Natural killer cell (primary cell): ENCODE data around the gene ALPL. TPM values are rescaled to one million over a fixed set of nuclear protein-coding genes. Genes with fewer than 3 reads are reported as not detected.

Experiments
- ATAC-seq, 3 donors: fragments of 150-1000 bp in 2 of 3; fragments of 200-7000 bp in 1 of 3; cut with Tn5 transposase; 1 replicate in 1 of 3; 2 replicates in 2 of 3; pipeline ENCODE4 v1.10.0; 2021; ENCODE audit warnings: mild to moderate bottlenecking in 2 of 3, moderate library complexity in 2 of 3
- DNase-seq, 2 donors: peaks; one replicate each; pipeline versions ENCODE4 v3.0.0 to v3.0.0-alpha.2; 2013 to 2021; ENCODE audit warnings: mixed read lengths in 1 of 2
- H3K27ac ChIP-seq: one replicate; pipeline ENCODE4 v1.5.1; 2013; ENCODE audit warnings: mild to moderate bottlenecking, low read length
- H3K27me3 ChIP-seq: one replicate; pipeline ENCODE4 v1.6.1; 2013; ENCODE audit warnings: low read length; ENCODE audit not compliant: control insufficient read depth, insufficient read depth
- H3K36me3 ChIP-seq: one replicate; pipeline ENCODE4 v1.6.1; 2013; ENCODE audit warnings: low read length; ENCODE audit not compliant: control insufficient read depth, insufficient read depth
- H3K4me1 ChIP-seq: one replicate; pipeline ENCODE4 v1.6.1; 2013; ENCODE audit warnings: low read length; ENCODE audit not compliant: control insufficient read depth, insufficient read depth
- H3K4me3 ChIP-seq: one replicate; pipeline ENCODE4 v1.5.1; 2013; ENCODE audit warnings: low read length
- H3K9me3 ChIP-seq: one replicate; pipeline ENCODE4 v1.6.1; 2013; ENCODE audit warnings: low read length; ENCODE audit not compliant: control insufficient read depth, insufficient read depth
- H3K27ac Mint-ChIP-seq, 2 donors: one replicate each; pipeline ENCODE4 v1.8.0; 2022; ENCODE audit warnings: mild to moderate bottlenecking in 2 of 2, mixed read lengths in 2 of 2, moderate library complexity in 1 of 2
- H3K27me3 Mint-ChIP-seq, 2 donors: one replicate each; pipeline ENCODE4 v1.8.0; 2022; ENCODE audit warnings: low read depth in 2 of 2, mixed read lengths in 2 of 2
- H3K36me3 Mint-ChIP-seq: one replicate; pipeline ENCODE4 v1.8.0; 2022; ENCODE audit warnings: mixed read lengths
- H3K4me1 Mint-ChIP-seq, 2 donors: one replicate each; pipeline ENCODE4 v1.8.0; 2022; ENCODE audit warnings: mixed read lengths in 2 of 2
- H3K4me3 Mint-ChIP-seq: one replicate; pipeline ENCODE4 v1.8.0; 2022; ENCODE audit warnings: mild to moderate bottlenecking, moderate library complexity, mixed read lengths
- H3K9me3 Mint-ChIP-seq, 2 donors: one replicate each; pipeline ENCODE4 v1.8.0; 2022; ENCODE audit warnings: mixed read lengths in 2 of 2
- CTCF ChIP-seq: fragments of 200-600 bp; IDR thresholded peaks from one replicate; pipeline ENCODE4 v1.8.0; 2022; ENCODE audit warnings: antibody characterized with exemption
- WGBS: methylation state at CpG from one replicate; pipeline ENCODE4 v1.1.7; 2013; ENCODE audit warnings: missing lambda C conversion rate; ENCODE audit not compliant: insufficient coverage; 5-methylcytosine and 5-hydroxymethylcytosine counted together
- intact Hi-C: fragments of 100-400 bp; cut with micrococcal nuclease; formaldehyde crosslinking; loops from one replicate; pipeline ENCODE4 v1.14.2; 2022
- total RNA-seq, 4 donors: library from RNA; stranded (reverse); fragments of 120-200 nt in 1 of 4; gene quantifications; one replicate each; pipeline versions ENCODE4 v1.2.3 to v1.2.4, GENCODE V29; 2013 to 2022

ALPL gene
- total RNA-seq, 3 donors from 2014 or later (not counting 1 experiment from before 2014, with no cell fraction given) = 2.4 TPM; not detected in 2

- intact Hi-C loops = no loop called here
- Mint-ChIP-seq H3K36me3 (no peaks in the 10 kb centered on the region), H3K4me3 (no peak overlapping the region), H3K27me3 (peaks cover 0 to 9% of the 10 kb centered on the region in 2 donors), H3K4me1 (no peaks in the 10 kb centered on the region), H3K27ac (no peak overlapping the region), H3K9me3 (no peaks in the 10 kb centered on the region)
- no peak for ATAC-seq
- TF ChIP-seq CTCF = no peak
- no peaks in the 10 kb centered on the region for H3K9me3 ChIP-seq
- no peak overlapping the region for H3K27ac ChIP-seq
- DNase-seq = peak in 1 of 2 donors; percentile 42
- H3K27me3 ChIP-seq = no peaks in the 10 kb centered on the region
- WGBS = 67% methylated on average over 26 of the region's 26 CpGs
- H3K36me3 ChIP-seq = no peaks in the 10 kb centered on the region
- H3K4me3 ChIP-seq = no peak overlapping the region
- H3K4me1 ChIP-seq = no peaks in the 10 kb centered on the region
These were observed 86.0 kb downstream of the ALPL start for GRCh38 chr1:21594935-21595897.

- no peaks in the 10 kb centered on the region for H3K9me3 Mint-ChIP-seq
- Histone ChIP-seq H3K36me3 (no peaks in the 10 kb centered on the region), H3K9me3 (no peaks in the 10 kb centered on the region), H3K4me3 (no peak overlapping the region), H3K4me1 (no peaks in the 10 kb centered on the region), H3K27me3 (no peaks in the 10 kb centered on the region), H3K27ac (no peak overlapping the region)
- intact Hi-C loops = no loop called here
- 88% methylated on average over 11 of the region's 11 CpGs for WGBS
- H3K4me1 Mint-ChIP-seq = no peaks in the 10 kb centered on the region
- no peak for DNase-seq
- H3K36me3 Mint-ChIP-seq = no peaks in the 10 kb centered on the region
- H3K27me3 Mint-ChIP-seq = peaks cover 0 to 9% of the 10 kb centered on the region in 2 donors
- TF ChIP-seq CTCF = no peak
- no peak overlapping the region for H3K4me3 Mint-ChIP-seq
- no peak overlapping the region for H3K27ac Mint-ChIP-seq
- ATAC-seq = no peak
These were observed 87.0 kb downstream of the ALPL start for GRCh38 chr1:21596174-21596573.

- WGBS = 100% methylated on average over 2 of the region's 2 CpGs
- no peak overlapping the region for H3K27ac Mint-ChIP-seq
- no peaks in the 10 kb centered on the region for H3K36me3 ChIP-seq
- H3K9me3 Mint-ChIP-seq = no peaks in the 10 kb centered on the region
- H3K27me3 Mint-ChIP-seq = peaks cover 0 to 9% of the 10 kb centered on the region in 2 donors
- H3K4me1 Mint-ChIP-seq = no peaks in the 10 kb centered on the region
- H3K27me3 ChIP-seq = no peaks in the 10 kb centered on the region
- no peaks in the 10 kb centered on the region for H3K4me1 ChIP-seq
- no peaks in the 10 kb centered on the region for H3K36me3 Mint-ChIP-seq
- H3K27ac ChIP-seq = no peak overlapping the region
- intact Hi-C loops = no loop called here
- DNase-seq (no peak), ATAC-seq (no peak)
- H3K4me3 ChIP-seq = no peak overlapping the region
- no peak for TF ChIP-seq CTCF
- no peaks in the 10 kb centered on the region for H3K9me3 ChIP-seq
- H3K4me3 Mint-ChIP-seq = no peak overlapping the region
These were observed 87.4 kb downstream of the ALPL start for GRCh38 chr1:21596628-21597027.
